Measurements from ENCODE around the gene CYP2C19. TPM values are rescaled to one million over a fixed set of nuclear protein-coding genes. Genes with fewer than 3 reads are reported as not detected.
"Not testable (repeated sequence)": the region's sequence is repeated elsewhere in the genome, so short reads cannot be mapped to it uniquely, and the experiment has no call there.

The CYP2C19 gene
- total and polyA plus RNA-seq, 2 donors from 2014 or later = 0.28 TPM; not detected in 1

GRCh38 chr10:94879214-94879613, 116.7 kb downstream of the CYP2C19 start:
- Histone ChIP-seq H3K9ac (ENCODE audit: low read length in 3 of 3) (no peak overlapping the region), H3K27me3 (ENCODE audit: control insufficient read depth, insufficient read depth, low read length) (no peaks in the 10 kb centered on the region), H3K36me3 (ENCODE audit: control insufficient read depth in 2 of 3, insufficient read depth in 3 of 3, low read length in 3 of 3) (no peaks in the 10 kb centered on the region), H3K4me3 (ENCODE audit: low read length in 3 of 3) (peak overlapping the region in 1 of 3 donors; percentile 8), H3K4me1 (ENCODE audit: control insufficient read depth in 2 of 3, insufficient read depth in 2 of 3, low read depth in 1 of 3, low read length in 3 of 3) (peaks cover 0 to 3% (median 0%) of the 10 kb centered on the region in 3 donors), H3K27ac (ENCODE audit: low read depth in 2 of 2, low read length in 2 of 2) (no peak overlapping the region), H3K9me3 (ENCODE audit: control insufficient read depth in 2 of 3, insufficient read depth in 1 of 3, low read length in 3 of 3) (peaks cover 0 to 13% (median 0%) of the 10 kb centered on the region in 3 donors)
- intact Hi-C loops (cut with DNase I) = no loop called here
- TF ChIP-seq, protein P1, sequence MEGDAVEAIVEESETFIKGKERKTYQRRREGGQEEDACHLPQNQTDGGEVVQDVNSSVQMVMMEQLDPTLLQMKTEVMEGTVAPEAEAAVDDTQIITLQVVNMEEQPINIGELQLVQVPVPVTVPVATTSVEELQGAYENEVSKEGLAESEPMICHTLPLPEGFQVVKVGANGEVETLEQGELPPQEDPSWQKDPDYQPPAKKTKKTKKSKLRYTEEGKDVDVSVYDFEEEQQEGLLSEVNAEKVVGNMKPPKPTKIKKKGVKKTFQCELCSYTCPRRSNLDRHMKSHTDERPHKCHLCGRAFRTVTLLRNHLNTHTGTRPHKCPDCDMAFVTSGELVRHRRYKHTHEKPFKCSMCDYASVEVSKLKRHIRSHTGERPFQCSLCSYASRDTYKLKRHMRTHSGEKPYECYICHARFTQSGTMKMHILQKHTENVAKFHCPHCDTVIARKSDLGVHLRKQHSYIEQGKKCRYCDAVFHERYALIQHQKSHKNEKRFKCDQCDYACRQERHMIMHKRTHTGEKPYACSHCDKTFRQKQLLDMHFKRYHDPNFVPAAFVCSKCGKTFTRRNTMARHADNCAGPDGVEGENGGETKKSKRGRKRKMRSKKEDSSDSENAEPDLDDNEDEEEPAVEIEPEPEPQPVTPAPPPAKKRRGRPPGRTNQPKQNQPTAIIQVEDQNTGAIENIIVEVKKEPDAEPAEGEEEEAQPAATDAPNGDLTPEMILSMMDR (IDR thresholded peaks at IDR 0.05; ENCODE audit: borderline replicate concordance, extremely low read depth, insufficient read depth) = no peak
- FAIRE-seq (no peak), DNase-seq (no peak)

GRCh38 chr10:94889123-94889522, 126.6 kb downstream of the CYP2C19 start:
- TF ChIP-seq, protein P1 (IDR thresholded peaks at IDR 0.05; ENCODE audit: borderline replicate concordance, extremely low read depth, insufficient read depth) = no peak
- H3K27me3 ChIP-seq (ENCODE audit: control insufficient read depth, insufficient read depth, low read length) = no peaks in the 10 kb centered on the region
- DNase-seq = no peak
- H3K9me3 ChIP-seq (ENCODE audit: control insufficient read depth in 2 of 3, insufficient read depth in 1 of 3, low read length in 3 of 3) = no peaks in the 10 kb centered on the region
- H3K36me3 ChIP-seq (ENCODE audit: control insufficient read depth in 2 of 3, insufficient read depth in 3 of 3, low read length in 3 of 3) = no peaks in the 10 kb centered on the region
- FAIRE-seq = no peak
- H3K27ac ChIP-seq (ENCODE audit: low read depth in 2 of 2, low read length in 2 of 2) = no peak overlapping the region
- intact Hi-C loops (cut with DNase I) = no loop called here
- no peak overlapping the region for H3K9ac ChIP-seq (ENCODE audit: low read length in 3 of 3)
- no peaks in the 10 kb centered on the region for H3K4me1 ChIP-seq (ENCODE audit: control insufficient read depth in 2 of 3, insufficient read depth in 2 of 3, low read depth in 1 of 3, low read length in 3 of 3)
- no peak overlapping the region for H3K4me3 ChIP-seq (ENCODE audit: low read length in 3 of 3)

GRCh38 chr10:94890264-94891022, 128.0 kb downstream of the CYP2C19 start:
- Histone ChIP-seq H3K4me3 (ENCODE audit: low read length in 3 of 3) (no peak overlapping the region), H3K36me3 (ENCODE audit: control insufficient read depth in 2 of 3, insufficient read depth in 3 of 3, low read length in 3 of 3) (no peaks in the 10 kb centered on the region), H3K9ac (ENCODE audit: low read length in 3 of 3) (no peak overlapping the region), H3K4me1 (ENCODE audit: control insufficient read depth in 2 of 3, insufficient read depth in 2 of 3, low read depth in 1 of 3, low read length in 3 of 3) (no peaks in the 10 kb centered on the region), H3K27ac (ENCODE audit: low read depth in 2 of 2, low read length in 2 of 2) (no peak overlapping the region), H3K27me3 (ENCODE audit: control insufficient read depth, insufficient read depth, low read length) (no peaks in the 10 kb centered on the region), H3K9me3 (ENCODE audit: control insufficient read depth in 2 of 3, insufficient read depth in 1 of 3, low read length in 3 of 3) (no peaks in the 10 kb centered on the region)
- DNase-seq = no peak
- intact Hi-C loops (cut with DNase I) = no loop called here
- FAIRE-seq = no peak
- TF ChIP-seq, protein P1 (IDR thresholded peaks at IDR 0.05; ENCODE audit: borderline replicate concordance, extremely low read depth, insufficient read depth) = no peak

DNA sequence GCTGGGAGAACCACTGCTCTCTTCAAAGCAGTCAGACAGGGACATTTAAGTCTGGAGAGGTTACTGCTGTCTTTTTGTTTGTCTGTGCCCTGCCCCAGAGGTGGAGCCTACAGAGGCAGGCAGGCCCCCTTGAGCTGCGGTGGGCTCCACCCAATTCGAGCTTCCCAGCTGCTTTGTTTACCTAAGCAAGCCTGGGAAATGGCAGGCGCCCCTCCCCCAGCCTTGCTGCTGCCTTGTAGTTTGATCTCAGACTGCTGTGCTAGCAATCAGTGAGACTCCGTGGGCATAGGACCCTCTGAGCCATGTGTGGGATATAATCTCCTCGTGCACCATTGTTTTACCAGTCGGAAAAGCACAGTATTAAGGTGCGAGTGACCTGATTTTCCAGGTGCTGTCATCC, 135.9 kb downstream of the CYP2C19 start:
- intact Hi-C loops (cut with DNase I); H3K9me3 ChIP-seq (ENCODE audit: control insufficient read depth in 2 of 3, insufficient read depth in 1 of 3, low read length in 3 of 3); H3K36me3 ChIP-seq (ENCODE audit: control insufficient read depth in 2 of 3, insufficient read depth in 3 of 3, low read length in 3 of 3); FAIRE-seq; H3K27me3 ChIP-seq (ENCODE audit: control insufficient read depth, insufficient read depth, low read length); H3K9ac ChIP-seq (ENCODE audit: low read length in 3 of 3); H3K4me1 ChIP-seq (ENCODE audit: control insufficient read depth in 2 of 3, insufficient read depth in 2 of 3, low read depth in 1 of 3, low read length in 3 of 3); H3K4me3 ChIP-seq (ENCODE audit: low read length in 3 of 3); H3K27ac ChIP-seq (ENCODE audit: low read depth in 2 of 2, low read length in 2 of 2); DNase-seq: not testable (repeated sequence)
